ENCODE measurements around the gene FAXDC2. TPM values are rescaled to one million over a fixed set of nuclear protein-coding genes. Genes with fewer than 3 reads are reported as not detected.

FAXDC2 gene
- polyA plus RNA-seq, 1 experiment: 13.6 TPM

GRCh38 chr5:154788212-154788611, 62.2 kb downstream of the FAXDC2 start:
- Histone ChIP-seq H3K36me3 (ENCODE audit: control insufficient read depth, insufficient read depth, low read length) (peaks cover 7% of the 10 kb centered on the region), H3K27me3 (ENCODE audit: control insufficient read depth, insufficient read depth, low read length) (no peaks in the 10 kb centered on the region), H3K4me3 (ENCODE audit: low read depth, low read length) (no peak overlapping the region)
- ChIA-PET CTCF (interaction anchor here (1.0 to 1.2 kb wide), 2 partner anchors 21 to 130 kb away, joined by 3 read pairs; no protein-coding TSS in a partner anchor), POLR2A (no interaction called here)
- TF ChIP-seq CTCF (IDR thresholded peaks at IDR 0.05; ENCODE audit: insufficient read depth, low read depth, low read length): no peak
- DNase-seq (ENCODE audit: low read depth): no peak

GRCh38 chr5:154786414-154786813, 64.0 kb downstream of the FAXDC2 start:
- H3K36me3 ChIP-seq (ENCODE audit: control insufficient read depth, insufficient read depth, low read length): no peaks in the 10 kb centered on the region; the same call in 1 of the 2 replicates
- CTCF ChIA-PET: interaction anchor here (1.0 kb wide), 1 partner anchor 15 kb away, joined by 3 read pairs; no protein-coding TSS in a partner anchor
- DNase-seq (ENCODE audit: low read depth): no peak
- POLR2A ChIA-PET: no interaction called here
- no peaks in the 10 kb centered on the region for H3K27me3 ChIP-seq (ENCODE audit: control insufficient read depth, insufficient read depth, low read length)
- TF ChIP-seq CTCF (IDR thresholded peaks at IDR 0.05; ENCODE audit: insufficient read depth, low read depth, low read length): no peak
- no peak overlapping the region for H3K4me3 ChIP-seq (ENCODE audit: low read depth, low read length)

- DNase-seq (ENCODE audit: low read depth): no peak
- Histone ChIP-seq H3K36me3 (ENCODE audit: control insufficient read depth, insufficient read depth, low read length) (no peaks in the 10 kb centered on the region; the same call in 1 of the 2 replicates), H3K4me3 (ENCODE audit: low read depth, low read length) (no peak overlapping the region), H3K27me3 (ENCODE audit: control insufficient read depth, insufficient read depth, low read length) (no peaks in the 10 kb centered on the region)
- no peak for TF ChIP-seq CTCF (IDR thresholded peaks at IDR 0.05; ENCODE audit: insufficient read depth, low read depth, low read length)
- CTCF ChIA-PET: no interaction called here
- POLR2A ChIA-PET: no interaction called here
Observed at GRCh38 chr5:154784856-154785255, 65.5 kb downstream of the FAXDC2 start.

GRCh38 chr5:154783774-154784460, 66.5 kb downstream of the FAXDC2 start:
- ChIA-PET CTCF (no interaction called here), POLR2A (no interaction called here)
- no peak for TF ChIP-seq CTCF (IDR thresholded peaks at IDR 0.05; ENCODE audit: insufficient read depth, low read depth, low read length)
- DNase-seq (ENCODE audit: low read depth): no peak
- Histone ChIP-seq H3K36me3 (ENCODE audit: control insufficient read depth, insufficient read depth, low read length) (no peaks in the 10 kb centered on the region; the same call in 1 of the 2 replicates), H3K27me3 (ENCODE audit: control insufficient read depth, insufficient read depth, low read length) (no peaks in the 10 kb centered on the region), H3K4me3 (ENCODE audit: low read depth, low read length) (no peak overlapping the region)

GRCh38 chr5:154782812-154783592, 67.4 kb downstream of the FAXDC2 start:
- POLR2A ChIA-PET: no interaction called here
- no peak for TF ChIP-seq CTCF (IDR thresholded peaks at IDR 0.05; ENCODE audit: insufficient read depth, low read depth, low read length)
- no peak overlapping the region for H3K4me3 ChIP-seq (ENCODE audit: low read depth, low read length)
- no peak for DNase-seq (ENCODE audit: low read depth)
- no peaks in the 10 kb centered on the region; the same call in 1 of the 2 replicates for H3K36me3 ChIP-seq (ENCODE audit: control insufficient read depth, insufficient read depth, low read length)
- H3K27me3 ChIP-seq (ENCODE audit: control insufficient read depth, insufficient read depth, low read length): no peaks in the 10 kb centered on the region
- CTCF ChIA-PET: interaction anchor here (1.2 kb wide), 1 partner anchor 17 kb away, joined by 4 read pairs; no protein-coding TSS in a partner anchor

Data from BJ (cell line).